A549 (cell line): Measurements from ENCODE around the gene SLC35E4. TPM values are rescaled to one million over a fixed set of nuclear protein-coding genes. Genes with fewer than 3 reads are reported as not detected.

Experiments
- ATAC-seq, 2 experiments: fragments of 200-7000 bp in 1 of 2; fragments of >200 bp in 1 of 2; cut with Nextera tagmentation in 1 of 2; cut with Tn5 transposase in 1 of 2; 3 replicates each; pipeline versions ENCODE4 v1.8.0 to v1.9.1; 2018 to 2020; ENCODE audit warnings: mild to moderate bottlenecking in 1 of 2, moderate library complexity in 1 of 2
- CTCF ChIA-PET: fragments of 300-600 bp; sonication (Branson Sonifier 250); formaldehyde crosslinking; extraction: SDS; loops from one replicate; lab custom pipeline; 2021; ENCODE audit warnings: antibody characterized with exemption, inconsistent platforms; lab: Yijun Ruan, JAX
- POLR2A ChIA-PET: fragments of 350-600 bp; formaldehyde crosslinking; extraction: SDS; loops from one replicate; lab custom pipeline; 2021; ENCODE audit warnings: antibody characterized with exemption, inconsistent platforms; lab: Yijun Ruan, JAX
- DNase-seq, 2 experiments: peaks; one replicate each; pipeline versions ENCODE4 v3.0.0 to v3.0.0-alpha.2; 2011 to 2016; ENCODE audit warnings: low read depth in 1 of 2, low spot score in 1 of 2
- FAIRE-seq: peaks from 2 replicates; lab custom pipeline; 2011; peaks lifted over from hg19 to GRCh38; lab: Jason Lieb, UNC
- H3K27ac ChIP-seq, 2 experiments: fragments of >200 bp; sonication (Bioruptor Twin); formaldehyde crosslinking; 3 replicates each; pipeline ENCODE4 v1.5.1; 2016 to 2017
- H3K4me1 ChIP-seq: fragments of >200 bp; sonication (Bioruptor Twin); formaldehyde crosslinking; 3 replicates; pipeline ENCODE4 v1.6.1; 2016
- H3K4me2 ChIP-seq: fragments of >200 bp; sonication (Bioruptor Twin); formaldehyde crosslinking; 3 replicates; pipeline ENCODE4 v1.6.1; 2016
- H3K4me3 ChIP-seq: fragments of >200 bp; sonication (Bioruptor Twin); formaldehyde crosslinking; 3 replicates; pipeline ENCODE4 v1.5.1; 2016
- H3K9me3 ChIP-seq: fragments of >200 bp; sonication (Bioruptor Twin); formaldehyde crosslinking; 3 replicates; pipeline ENCODE4 v1.6.1; 2016
- BCL3 ChIP-seq: fragments of >200 bp; sonication (Bioruptor Twin); formaldehyde crosslinking; IDR thresholded peaks from 3 replicates; pipeline ENCODE4 v1.6.1; 2016
- BHLHE40 ChIP-seq: IDR thresholded peaks from 2 replicates; pipeline ENCODE4 v1.6.1; 2012; ENCODE audit warnings: low read depth, low read length, inconsistent platforms
- CBX8 ChIP-seq: fragments of 200-600 bp; sonication (generic); IDR thresholded peaks from 2 replicates; pipeline ENCODE4 v1.6.1; 2016
- CTCF ChIP-seq: fragments of >200 bp; sonication (Bioruptor Twin); formaldehyde crosslinking; IDR thresholded peaks from 3 replicates; pipeline ENCODE4 v1.5.1; 2016
- ELK1 ChIP-seq: fragments of 150-350 bp; IDR thresholded peaks from 2 replicates; pipeline ENCODE4 v1.6.1; 2014; ENCODE audit warnings: low read depth, mild to moderate bottlenecking, low read length
- ESRRA ChIP-seq: fragments of 150-350 bp; IDR thresholded peaks from 2 replicates; pipeline ENCODE4 v1.6.1; 2014; ENCODE audit warnings: mild to moderate bottlenecking, low read length, borderline replicate concordance
- FOSB ChIP-seq: fragments of 250-450 bp; sonication (Bioruptor Pico); IDR thresholded peaks from 2 replicates; pipeline ENCODE4 v1.5.0; 2020; ENCODE audit warnings: mild to moderate bottlenecking, moderate library complexity
- GATA3 ChIP-seq: IDR thresholded peaks from 2 replicates; pipeline ENCODE4 v1.6.1; 2012; ENCODE audit warnings: borderline replicate concordance
- HDAC2 ChIP-seq: fragments of 200-600 bp; sonication (generic); IDR thresholded peaks from 2 replicates; pipeline ENCODE4 v1.6.1; 2016
- HEYL ChIP-seq: fragments of 250-450 bp; sonication (Bioruptor Pico); IDR thresholded peaks from 2 replicates; pipeline ENCODE4 v1.8.0; 2021; ENCODE audit warnings: mild to moderate bottlenecking, moderate library complexity
- HMGXB4 ChIP-seq: fragments of 250-450 bp; sonication (Bioruptor Pico); IDR thresholded peaks from 2 replicates; pipeline ENCODE4 v1.5.0; 2021; ENCODE audit warnings: mild to moderate bottlenecking, moderate library complexity, borderline replicate concordance
- KDM5A ChIP-seq: fragments of 200-600 bp; sonication (generic); IDR thresholded peaks from 2 replicates; pipeline ENCODE4 v1.6.1; 2016; ENCODE audit warnings: antibody characterized with exemption, mild to moderate bottlenecking
- MAFK ChIP-seq: fragments of 450-650 bp; IDR thresholded peaks from 2 replicates; pipeline ENCODE4 v1.6.1; 2014; ENCODE audit not compliant: partially characterized antibody
- MAX ChIP-seq: IDR thresholded peaks from 2 replicates; pipeline ENCODE4 v1.6.1; 2012
- NPAS2 ChIP-seq: fragments of 250-450 bp; sonication (Bioruptor Pico); IDR thresholded peaks from 2 replicates; pipeline ENCODE4 v1.8.0; 2022; ENCODE audit warnings: mild to moderate bottlenecking, moderate library complexity, borderline replicate concordance
- REST ChIP-seq: fragments of 200-600 bp; sonication (generic); IDR thresholded peaks from 2 replicates; pipeline ENCODE4 v1.6.1; 2016; ENCODE audit warnings: antibody characterized with exemption, mild to moderate bottlenecking, moderate library complexity
- SMC3 ChIP-seq: fragments of >200 bp; sonication (Bioruptor Twin); formaldehyde crosslinking; IDR thresholded peaks from 3 replicates; pipeline ENCODE4 v1.6.1; 2018; ENCODE audit warnings: inconsistent platforms
- SREBF2 ChIP-seq: fragments of 450-650 bp; IDR thresholded peaks from 2 replicates; pipeline ENCODE4 v1.6.1; 2014; ENCODE audit warnings: mild to moderate bottlenecking, moderate library complexity
- TFCP2L1 ChIP-seq: fragments of 250-450 bp; sonication (Bioruptor Pico); IDR thresholded peaks from 2 replicates; pipeline ENCODE4 v1.5.0; 2021; ENCODE audit warnings: mild to moderate bottlenecking
- USF2 ChIP-seq: fragments of 450-650 bp; IDR thresholded peaks from 2 replicates; pipeline ENCODE4 v1.6.1; 2014; ENCODE audit warnings: antibody characterized with exemption
- WGBS: methylation state at CpG from one replicate; pipeline ENCODE4 v1.1.6; 2017; ENCODE audit errors: missing lambda C conversion rate; 5-methylcytosine and 5-hydroxymethylcytosine counted together
- polyA plus RNA-seq, 4 experiments: library from polyadenylated mRNA; depleted of rRNA in 3 of 4; stranded (reverse); fragments of >200 nt; fragmentation: RNase III in 1 of 4; extraction: RNeasy Plus Mini Kit Qiagen cat#74134 plus additional on column Dnase treatment in 1 of 4; gene quantifications; 2 replicates in 3 of 4; 3 replicates in 1 of 4; pipeline ENCODE4 v1.2.3, GENCODE V29; 2011 to 2017

SLC35E4 gene
- polyA plus RNA-seq, 2 of the 4 experiments (the other 2 are of a cell fraction) = 2.0 to 3.3 TPM

GRCh38 chr22:30647536-30647935 lies 12.0 kb downstream of the SLC35E4 start (continued):
- TF ChIP-seq HMGXB4 (CRISPR knock-in tag) = no peak
- no peak for TF ChIP-seq ELK1
- no peak for TF ChIP-seq CBX8
- no peak for TF ChIP-seq CTCF
- TF ChIP-seq BCL3 = no peak
- TF ChIP-seq TFCP2L1 (CRISPR knock-in tag) = no peak
- TF ChIP-seq, all 56 proteins: peak for 0

GRCh38 chr22:30648825-30649224 lies 13.2 kb downstream of the SLC35E4 start:
- no peaks in the 10 kb centered on the region for H3K4me1 ChIP-seq
- POLR2A ChIA-PET = no interaction called here
- FAIRE-seq (no peak), ATAC-seq (no peak), DNase-seq (no peak)
- no peaks in the 10 kb centered on the region for H3K9me3 ChIP-seq
- CTCF ChIA-PET = interaction anchor here (0.9 kb wide), 1 partner anchor 107 kb away, joined by 3 read pairs; no protein-coding TSS in a partner anchor
- no peak overlapping the region for H3K4me3 ChIP-seq
- no peak overlapping the region for H3K4me2 ChIP-seq
- WGBS = 100% methylated on average over 3 of the region's 3 CpGs
- no peak overlapping the region for H3K27ac ChIP-seq
- TF ChIP-seq BHLHE40 = no peak
- no peak for TF ChIP-seq SMC3
- TF ChIP-seq KDM5A = no peak
- no peak for TF ChIP-seq SREBF2
- TF ChIP-seq NPAS2 (CRISPR knock-in tag) = no peak
- no peak for TF ChIP-seq BCL3
- TF ChIP-seq HEYL (CRISPR knock-in tag) = no peak
- TF ChIP-seq REST = no peak
- TF ChIP-seq MAFK = no peak
- TF ChIP-seq USF2 = no peak
- no peak for TF ChIP-seq ESRRA
- no peak for TF ChIP-seq GATA3
- TF ChIP-seq FOSB (CRISPR knock-in tag) = no peak
- no peak for TF ChIP-seq MAX
- no peak for TF ChIP-seq HDAC2
